HepG2 (cell line): Measurements from ENCODE around the gene PKP4. TPM values are rescaled to one million over a fixed set of nuclear protein-coding genes. Genes with fewer than 3 reads are reported as not detected.

Experiments
- ESRRA ChIP-seq: sonication (generic); formaldehyde crosslinking; IDR thresholded peaks from 2 replicates; pipeline ENCODE4 v1.5.1; 2020; ENCODE audit warnings: mild to moderate bottlenecking, low read depth, missing genetic modification reagents
- GABPA ChIP-seq, 2 experiments: IDR thresholded peaks; 2 replicates each; pipeline ENCODE4 v1.6.1; 2011 to 2016; ENCODE audit warnings: low read depth in 2 of 2, low read length in 1 of 2, missing biosample characterization in 1 of 2, missing genetic modification characterization in 1 of 2
- HMG20A ChIP-seq: IDR thresholded peaks from 2 replicates; pipeline ENCODE4 v1.6.1; 2016; ENCODE audit warnings: borderline replicate concordance
- HNRNPL ChIP-seq: fragments of 200-400 bp; formaldehyde crosslinking; IDR thresholded peaks from 2 replicates; pipeline ENCODE4 v1.6.1; 2017; ENCODE audit warnings: mild to moderate bottlenecking, low read depth, low read length
- JUN ChIP-seq: sonication (generic); formaldehyde crosslinking; IDR thresholded peaks from 2 replicates; pipeline ENCODE4 v1.4.0; 2020; ENCODE audit warnings: mild to moderate bottlenecking, missing genetic modification reagents
- RBFOX2 ChIP-seq: fragments of 200-400 bp; formaldehyde crosslinking; IDR thresholded peaks from 2 replicates; pipeline ENCODE4 v1.6.1; 2017; ENCODE audit warnings: low read depth, mild to moderate bottlenecking, low read length
- REPIN1 ChIP-seq: sonication (generic); formaldehyde crosslinking; IDR thresholded peaks from 2 replicates; pipeline ENCODE4 v1.8.0; 2022; ENCODE audit warnings: missing genetic modification reagents, low read depth, mild to moderate bottlenecking, borderline replicate concordance
- RXRA ChIP-seq: sonication (generic); formaldehyde crosslinking; IDR thresholded peaks from 2 replicates; pipeline ENCODE4 v1.5.1; 2020; ENCODE audit warnings: missing genetic modification reagents
- ZFP41 ChIP-seq: sonication (generic); formaldehyde crosslinking; IDR thresholded peaks from 2 replicates; pipeline ENCODE4 v1.4.0; 2020; ENCODE audit warnings: mild to moderate bottlenecking, missing genetic modification reagents, borderline replicate concordance
- ZFY ChIP-seq: sonication (generic); formaldehyde crosslinking; IDR thresholded peaks from 2 replicates; pipeline ENCODE4 v1.4.0; 2020; ENCODE audit warnings: missing genetic modification reagents
- ZNF121 ChIP-seq: sonication (generic); formaldehyde crosslinking; IDR thresholded peaks from 2 replicates; pipeline ENCODE4 v1.5.0; 2020; ENCODE audit warnings: mild to moderate bottlenecking, missing genetic modification reagents
- ZNF333 ChIP-seq: sonication (generic); formaldehyde crosslinking; IDR thresholded peaks from 2 replicates; pipeline ENCODE4 v1.4.0; 2020; ENCODE audit warnings: mild to moderate bottlenecking, missing genetic modification reagents, borderline replicate concordance
- ZNF543 ChIP-seq: sonication (generic); formaldehyde crosslinking; IDR thresholded peaks from 2 replicates; pipeline ENCODE4 v1.4.0; 2020; ENCODE audit warnings: mild to moderate bottlenecking, missing genetic modification reagents
- polyA plus RNA-seq, 8 experiments: library from polyadenylated mRNA; depleted of rRNA in 3 of 8; stranded (reverse) in 7 of 8; unstranded in 1 of 8; fragments of >200 nt; fragmentation: Illumina TruSeq in 4 of 8; extraction: Trizol in 4 of 8; gene quantifications; 2 replicates each; pipeline versions ENCODE4 v1.2.1 to v1.2.3, GENCODE V29; 2011 to 2016; ENCODE audit warnings: low read depth in 4 of 8, missing spikeins in 1 of 8, mixed read lengths in 1 of 8; ENCODE audit not compliant: insufficient read depth in 1 of 8
- total RNA-seq, 5 experiments: library from RNA; depleted of rRNA; stranded (reverse); fragments of >200 nt; fragmentation: Illumina TruSeq; extraction: Trizol; gene quantifications; 2 replicates each; pipeline ENCODE4 v1.2.3, GENCODE V29; 2016; ENCODE audit warnings: low read depth in 1 of 5
- TF ChIP-seq, protein P1 (sequence below): sonication (generic); formaldehyde crosslinking; IDR thresholded peaks from 2 replicates; pipeline ENCODE4 v1.5.1; 2020; ENCODE audit warnings: mild to moderate bottlenecking, missing genetic modification reagents, borderline replicate concordance
- TF ChIP-seq, protein P2 (sequence below): sonication (generic); formaldehyde crosslinking; IDR thresholded peaks from 2 replicates; pipeline ENCODE4 v1.4.0; 2020; ENCODE audit warnings: missing genetic modification reagents, borderline replicate concordance

The PKP4 gene
- total and polyA plus RNA-seq, 2 of the 13 experiments (the other 11 are each of a cell fraction or from before 2014, with no cell fraction given), result 80.9 to 90.5 TPM

DNA sequence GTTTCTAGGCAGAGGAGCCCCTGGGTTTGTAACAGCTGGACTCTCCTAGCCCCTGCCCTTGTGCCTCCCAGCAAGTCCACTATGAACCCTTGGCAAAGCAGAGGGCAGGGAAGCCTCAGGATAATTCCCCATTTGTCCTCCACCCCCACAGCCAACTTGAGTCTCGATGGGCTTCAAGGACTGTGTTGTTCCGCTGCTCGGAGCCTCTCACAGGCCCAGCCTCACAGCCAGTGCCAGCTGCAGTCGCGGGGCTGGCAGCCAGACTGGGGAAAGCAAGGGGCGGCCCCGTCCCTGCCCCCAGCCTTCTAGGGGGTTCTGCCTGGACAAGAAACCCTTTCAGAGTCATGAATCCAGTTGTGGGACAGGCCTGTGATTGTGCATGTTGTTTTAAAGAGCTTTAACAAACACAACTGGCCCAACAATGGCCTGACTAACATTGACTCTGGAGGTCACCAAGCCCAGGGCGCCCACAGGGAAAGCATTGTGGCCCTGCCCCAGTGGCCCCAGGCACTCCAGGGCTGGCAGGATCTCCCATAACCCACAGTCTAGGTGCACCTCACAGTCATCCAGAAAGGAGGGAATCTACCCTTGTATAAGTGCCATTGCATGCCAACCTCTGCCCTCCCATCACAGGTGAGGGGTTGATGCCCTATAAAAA lies 266.6 kb downstream of the PKP4 start (continued):
- TF ChIP-seq, protein P1, sequence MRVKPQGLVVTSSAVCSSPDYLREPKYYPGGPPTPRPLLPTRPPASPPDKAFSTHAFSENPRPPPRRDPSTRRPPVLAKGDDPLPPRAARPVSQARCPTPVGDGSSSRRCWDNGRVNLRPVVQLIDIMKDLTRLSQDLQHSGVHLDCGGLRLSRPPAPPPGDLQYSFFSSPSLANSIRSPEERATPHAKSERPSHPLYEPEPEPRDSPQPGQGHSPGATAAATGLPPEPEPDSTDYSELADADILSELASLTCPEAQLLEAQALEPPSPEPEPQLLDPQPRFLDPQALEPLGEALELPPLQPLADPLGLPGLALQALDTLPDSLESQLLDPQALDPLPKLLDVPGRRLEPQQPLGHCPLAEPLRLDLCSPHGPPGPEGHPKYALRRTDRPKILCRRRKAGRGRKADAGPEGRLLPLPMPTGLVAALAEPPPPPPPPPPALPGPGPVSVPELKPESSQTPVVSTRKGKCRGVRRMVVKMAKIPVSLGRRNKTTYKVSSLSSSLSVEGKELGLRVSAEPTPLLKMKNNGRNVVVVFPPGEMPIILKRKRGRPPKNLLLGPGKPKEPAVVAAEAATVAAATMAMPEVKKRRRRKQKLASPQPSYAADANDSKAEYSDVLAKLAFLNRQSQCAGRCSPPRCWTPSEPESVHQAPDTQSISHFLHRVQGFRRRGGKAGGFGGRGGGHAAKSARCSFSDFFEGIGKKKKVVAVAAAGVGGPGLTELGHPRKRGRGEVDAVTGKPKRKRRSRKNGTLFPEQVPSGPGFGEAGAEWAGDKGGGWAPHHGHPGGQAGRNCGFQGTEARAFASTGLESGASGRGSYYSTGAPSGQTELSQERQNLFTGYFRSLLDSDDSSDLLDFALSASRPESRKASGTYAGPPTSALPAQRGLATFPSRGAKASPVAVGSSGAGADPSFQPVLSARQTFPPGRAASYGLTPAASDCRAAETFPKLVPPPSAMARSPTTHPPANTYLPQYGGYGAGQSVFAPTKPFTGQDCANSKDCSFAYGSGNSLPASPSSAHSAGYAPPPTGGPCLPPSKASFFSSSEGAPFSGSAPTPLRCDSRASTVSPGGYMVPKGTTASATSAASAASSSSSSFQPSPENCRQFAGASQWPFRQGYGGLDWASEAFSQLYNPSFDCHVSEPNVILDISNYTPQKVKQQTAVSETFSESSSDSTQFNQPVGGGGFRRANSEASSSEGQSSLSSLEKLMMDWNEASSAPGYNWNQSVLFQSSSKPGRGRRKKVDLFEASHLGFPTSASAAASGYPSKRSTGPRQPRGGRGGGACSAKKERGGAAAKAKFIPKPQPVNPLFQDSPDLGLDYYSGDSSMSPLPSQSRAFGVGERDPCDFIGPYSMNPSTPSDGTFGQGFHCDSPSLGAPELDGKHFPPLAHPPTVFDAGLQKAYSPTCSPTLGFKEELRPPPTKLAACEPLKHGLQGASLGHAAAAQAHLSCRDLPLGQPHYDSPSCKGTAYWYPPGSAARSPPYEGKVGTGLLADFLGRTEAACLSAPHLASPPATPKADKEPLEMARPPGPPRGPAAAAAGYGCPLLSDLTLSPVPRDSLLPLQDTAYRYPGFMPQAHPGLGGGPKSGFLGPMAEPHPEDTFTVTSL (CRISPR knock-in tag), result peak; percentile 46; the same call in 1 of the 2 replicates
- TF ChIP-seq RBFOX2 (peak; percentile 36; the same call in 1 of the 2 replicates), GABPA (IDR thresholded peaks at IDR 0.05; ENCODE audit: low read depth, low read length) (no peak), GABPA (CRISPR knock-in tag; IDR thresholded peaks at IDR 0.05; ENCODE audit: low read depth) (no peak), RXRA (CRISPR knock-in tag) (no peak), ZNF543 (peak; percentile 45; the same call in 1 of the 2 replicates), HNRNPL (peak; percentile 93), HMG20A (CRISPR knock-in tag) (0 out of 2 replicates have a peak, but pooled peaks have one; percentile 9), ESRRA (CRISPR knock-in tag) (no peak), ZNF121 (CRISPR knock-in tag) (no peak), ZFY (0 out of 2 replicates have a peak, but pooled peaks have one; percentile 1), JUN (peak; percentile 72), ZFP41 (CRISPR knock-in tag) (no peak), REPIN1 (CRISPR knock-in tag) (peak; percentile 9; the same call in 1 of the 2 replicates), ZNF333 (no peak)
- TF ChIP-seq, protein P2, sequence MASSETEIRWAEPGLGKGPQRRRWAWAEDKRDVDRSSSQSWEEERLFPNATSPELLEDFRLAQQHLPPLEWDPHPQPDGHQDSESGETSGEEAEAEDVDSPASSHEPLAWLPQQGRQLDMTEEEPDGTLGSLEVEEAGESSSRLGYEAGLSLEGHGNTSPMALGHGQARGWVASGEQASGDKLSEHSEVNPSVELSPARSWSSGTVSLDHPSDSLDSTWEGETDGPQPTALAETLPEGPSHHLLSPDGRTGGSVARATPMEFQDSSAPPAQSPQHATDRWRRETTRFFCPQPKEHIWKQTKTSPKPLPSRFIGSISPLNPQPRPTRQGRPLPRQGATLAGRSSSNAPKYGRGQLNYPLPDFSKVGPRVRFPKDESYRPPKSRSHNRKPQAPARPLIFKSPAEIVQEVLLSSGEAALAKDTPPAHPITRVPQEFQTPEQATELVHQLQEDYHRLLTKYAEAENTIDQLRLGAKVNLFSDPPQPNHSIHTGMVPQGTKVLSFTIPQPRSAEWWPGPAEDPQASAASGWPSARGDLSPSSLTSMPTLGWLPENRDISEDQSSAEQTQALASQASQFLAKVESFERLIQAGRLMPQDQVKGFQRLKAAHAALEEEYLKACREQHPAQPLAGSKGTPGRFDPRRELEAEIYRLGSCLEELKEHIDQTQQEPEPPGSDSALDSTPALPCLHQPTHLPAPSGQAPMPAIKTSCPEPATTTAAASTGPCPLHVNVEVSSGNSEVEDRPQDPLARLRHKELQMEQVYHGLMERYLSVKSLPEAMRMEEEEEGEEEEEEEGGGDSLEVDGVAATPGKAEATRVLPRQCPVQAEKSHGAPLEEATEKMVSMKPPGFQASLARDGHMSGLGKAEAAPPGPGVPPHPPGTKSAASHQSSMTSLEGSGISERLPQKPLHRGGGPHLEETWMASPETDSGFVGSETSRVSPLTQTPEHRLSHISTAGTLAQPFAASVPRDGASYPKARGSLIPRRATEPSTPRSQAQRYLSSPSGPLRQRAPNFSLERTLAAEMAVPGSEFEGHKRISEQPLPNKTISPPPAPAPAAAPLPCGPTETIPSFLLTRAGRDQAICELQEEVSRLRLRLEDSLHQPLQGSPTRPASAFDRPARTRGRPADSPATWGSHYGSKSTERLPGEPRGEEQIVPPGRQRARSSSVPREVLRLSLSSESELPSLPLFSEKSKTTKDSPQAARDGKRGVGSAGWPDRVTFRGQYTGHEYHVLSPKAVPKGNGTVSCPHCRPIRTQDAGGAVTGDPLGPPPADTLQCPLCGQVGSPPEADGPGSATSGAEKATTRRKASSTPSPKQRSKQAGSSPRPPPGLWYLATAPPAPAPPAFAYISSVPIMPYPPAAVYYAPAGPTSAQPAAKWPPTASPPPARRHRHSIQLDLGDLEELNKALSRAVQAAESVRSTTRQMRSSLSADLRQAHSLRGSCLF, result no peak
